HG02885 (cell line): ENCODE data around the gene DEDD.
A peak's percentile ranks its signal among the peaks of the same experiment; 100 is the strongest.
"Not testable (repeated sequence)": the region's sequence is repeated elsewhere in the genome, so short reads cannot be mapped to it uniquely, and the experiment has no call there.

Experiments
- ATAC-seq: cut with Tn5 transposase; IDR thresholded peaks from one replicate; pipeline ENCODE4 v1.9.1; 2021; ENCODE audit warnings: mild to moderate bottlenecking; ENCODE audit not compliant: unreplicated experiment, poor library complexity

DEDD gene

GRCh38 chr1:161130266-161130665, 2.2 kb downstream of the DEDD start:
- ATAC-seq, result no peak

DNA sequence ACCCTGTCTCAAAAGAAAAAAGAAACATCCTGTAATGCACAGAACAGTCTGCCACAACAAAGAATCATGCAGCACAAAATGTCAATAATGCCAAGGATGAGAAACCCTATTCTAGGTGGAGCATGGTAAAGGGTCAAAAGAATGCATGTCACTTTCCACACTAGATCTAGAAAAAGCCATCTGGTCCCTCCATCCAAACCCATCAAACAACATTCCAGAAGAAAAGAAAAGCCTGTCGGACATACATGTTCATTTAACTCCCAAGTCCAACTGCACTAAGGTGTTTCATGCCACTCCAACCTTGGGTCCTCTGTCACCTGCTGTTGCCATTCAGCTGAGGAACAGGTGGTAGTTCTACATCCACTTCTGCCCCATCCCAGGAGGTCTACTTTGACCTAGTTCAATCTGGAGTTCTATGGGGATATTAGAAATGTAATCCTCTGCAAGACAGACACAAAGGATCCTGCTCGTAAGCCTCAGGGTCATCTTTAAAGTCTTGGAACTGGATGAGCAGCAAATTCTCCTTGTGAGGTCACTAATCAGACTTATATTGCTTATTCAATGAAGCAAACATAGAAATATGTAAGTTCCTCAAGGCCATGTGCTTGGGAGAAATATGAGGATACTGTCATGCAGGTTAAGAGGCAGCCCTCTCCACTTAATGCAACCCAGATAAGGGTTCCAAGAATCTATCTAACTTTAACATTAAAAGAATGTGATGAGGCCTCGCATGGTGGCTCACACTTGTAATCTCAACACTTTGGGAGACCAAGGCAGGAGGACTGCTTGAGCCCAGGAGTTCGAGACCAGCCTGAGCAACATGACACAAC, 3.7 kb downstream of the DEDD start:
- no peak for ATAC-seq

- no peak for ATAC-seq
These were observed 4.8 kb downstream of the DEDD start for GRCh38 chr1:161127649-161128048.

GRCh38 chr1:161122967-161123366, 9.5 kb downstream of the DEDD start:
- ATAC-seq, result no peak

DNA sequence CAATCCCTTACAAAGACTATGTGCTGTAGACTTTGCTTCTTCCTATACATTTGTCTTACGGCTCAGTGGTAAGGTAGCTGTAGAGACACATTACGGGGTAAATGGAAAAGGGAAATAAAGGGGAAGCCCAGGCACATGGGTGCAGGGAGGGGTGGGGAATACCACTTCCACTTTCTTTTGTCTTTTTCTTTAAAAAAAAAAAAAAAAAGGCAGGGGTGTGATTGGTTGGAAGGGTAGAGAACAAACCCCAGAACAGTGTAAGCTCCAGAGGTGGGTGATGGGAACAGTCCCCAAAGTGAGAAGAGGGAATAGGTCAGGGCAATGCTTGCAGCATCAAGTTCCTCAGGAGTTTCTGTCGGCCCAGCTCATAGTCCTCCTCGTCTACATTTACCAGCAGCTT, 10.6 kb downstream of the DEDD start:
- ATAC-seq, result no peak

- no peak for ATAC-seq
These were observed 11.3 kb downstream of the DEDD start for GRCh38 chr1:161121042-161121650.

GRCh38 chr1:161119092-161119903, 13.2 kb downstream of the DEDD start:
- peak; percentile 67 for ATAC-seq

DNA sequence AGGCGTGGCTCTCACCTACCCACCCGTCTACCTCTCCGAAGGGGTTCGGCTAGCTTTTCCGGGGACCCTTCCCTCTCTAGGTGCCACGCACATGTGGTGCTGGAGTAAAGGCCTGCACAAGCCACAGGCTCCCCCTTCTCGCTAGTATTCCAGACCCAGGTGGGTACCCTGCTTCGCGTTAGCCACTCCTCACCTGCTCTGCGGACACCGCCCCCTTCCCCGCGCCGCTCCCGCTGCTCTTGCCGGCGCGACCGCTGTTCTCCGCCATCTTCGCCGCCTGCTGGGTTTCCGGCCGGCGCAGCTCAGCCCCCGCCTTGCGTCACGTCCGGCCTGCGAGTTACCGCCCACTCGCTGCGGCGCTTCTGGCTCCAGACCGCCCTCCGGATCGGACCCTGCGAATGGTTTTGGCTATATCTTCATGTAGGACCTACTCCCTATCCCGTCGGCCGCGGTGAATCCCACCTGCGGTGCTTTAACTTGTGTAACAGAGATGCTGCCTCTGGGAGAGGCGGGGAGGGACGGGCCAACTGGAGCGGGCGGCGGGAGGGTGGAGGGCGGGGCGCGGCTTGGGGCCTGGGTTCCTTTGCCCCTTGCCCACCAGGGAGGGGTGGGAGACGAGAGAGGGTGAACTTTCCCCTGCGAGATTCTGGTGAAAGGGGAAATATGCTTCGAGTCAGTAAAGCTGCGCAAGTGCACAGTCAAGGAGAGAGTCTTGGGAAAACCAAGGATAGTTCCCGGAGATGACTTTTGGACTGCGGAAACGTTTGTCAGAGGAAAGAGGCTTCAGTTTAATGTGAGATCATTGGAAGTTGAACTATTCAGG, 14.5 kb downstream of the DEDD start, which contains the start of the genes NIT1 and PFDN2:
Gene NIT1 (plus strand): TSS at position 347 of the 823 bp plus-strand sequence. CDS start 72 bp downstream, at position 419.
Gene PFDN2 (minus strand): TSS at position 279 of the 823 bp plus-strand sequence. CDS start 11 bp downstream, at position 268.
- ATAC-seq, result peak; percentile 85

DNA sequence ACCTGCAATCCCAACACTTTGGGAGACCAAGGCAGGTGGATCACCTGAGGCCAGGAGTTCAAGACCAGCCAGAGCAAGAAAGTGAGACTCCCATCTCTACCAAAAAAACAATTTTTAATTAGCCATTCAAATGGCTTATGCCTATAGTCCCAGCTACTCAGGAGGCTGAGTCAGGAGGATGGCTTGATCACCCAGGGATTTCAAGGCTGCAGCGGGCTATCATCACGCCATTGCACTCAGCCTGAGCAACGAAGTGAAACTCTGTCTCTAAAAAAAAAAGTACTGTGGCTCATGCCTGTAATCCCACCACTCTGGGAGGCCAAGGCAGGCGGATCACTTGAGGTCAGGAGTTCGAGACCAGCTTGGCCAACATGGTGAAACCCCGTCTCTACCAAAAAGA, 16.5 kb downstream of the DEDD start:
- ATAC-seq, result not testable (repeated sequence)

- no peak for ATAC-seq
These were observed 17.2 kb downstream of the DEDD start for GRCh38 chr1:161115132-161115711.

DNA sequence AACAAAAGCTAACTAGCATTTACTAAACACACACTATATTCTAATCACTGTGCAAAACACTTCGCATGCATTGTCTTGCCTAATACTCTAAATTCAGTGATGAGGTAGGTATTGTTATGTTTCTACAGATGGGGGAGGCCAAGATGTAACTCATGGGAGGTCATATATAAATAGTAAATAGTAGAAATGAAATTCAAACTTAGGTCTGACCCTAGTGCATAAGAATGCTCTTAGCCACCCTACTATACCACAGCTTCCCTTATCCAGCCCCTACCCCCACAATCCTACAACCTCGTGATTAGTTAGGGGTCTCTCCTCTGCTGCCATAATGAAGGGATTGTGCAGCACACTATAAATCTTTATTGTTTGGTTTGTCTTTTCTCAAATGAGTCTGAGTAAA, 17.9 kb downstream of the DEDD start:
- no peak for ATAC-seq

DNA sequence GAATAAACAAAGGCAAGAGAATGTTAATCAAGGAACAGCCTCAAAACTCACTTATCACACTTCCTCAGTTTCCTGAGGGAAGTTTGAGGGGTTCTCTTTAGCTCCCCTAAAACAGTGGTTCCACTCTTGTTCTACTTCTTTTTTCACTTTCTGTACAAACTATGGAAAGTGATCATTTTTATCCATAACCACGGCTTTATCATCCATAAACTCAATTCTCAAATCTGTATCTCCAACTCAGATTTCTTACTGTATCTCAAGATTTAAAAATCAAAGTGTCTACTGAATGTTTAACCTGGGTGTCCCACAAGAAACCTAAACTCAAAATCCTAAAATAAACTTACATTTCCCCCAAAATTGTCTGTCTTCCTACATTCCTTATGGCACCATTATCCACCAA, 18.6 kb downstream of the DEDD start:
- ATAC-seq, result no peak

- no peak for ATAC-seq
These were observed 20.9 kb downstream of the DEDD start for GRCh38 chr1:161111527-161111926.

DNA sequence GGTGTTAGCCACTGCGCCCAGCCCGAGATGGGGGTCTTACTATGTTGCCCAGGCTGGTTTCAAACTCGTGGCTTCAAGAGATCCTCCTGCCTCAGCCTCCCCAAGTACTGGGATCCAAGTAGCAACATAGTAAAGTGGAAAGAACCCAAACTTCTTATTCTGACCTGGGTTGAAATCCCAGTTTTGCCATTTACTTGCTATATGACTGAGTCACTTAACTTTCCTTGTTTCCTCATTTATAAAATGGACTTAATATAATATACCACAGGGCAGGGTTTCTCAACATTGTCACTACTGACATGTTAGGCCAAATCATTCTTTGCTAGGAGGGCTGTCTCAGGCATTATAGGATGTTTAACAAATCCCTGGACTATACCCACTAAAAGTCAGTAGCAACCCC, 21.4 kb downstream of the DEDD start:
- no peak for ATAC-seq

DNA sequence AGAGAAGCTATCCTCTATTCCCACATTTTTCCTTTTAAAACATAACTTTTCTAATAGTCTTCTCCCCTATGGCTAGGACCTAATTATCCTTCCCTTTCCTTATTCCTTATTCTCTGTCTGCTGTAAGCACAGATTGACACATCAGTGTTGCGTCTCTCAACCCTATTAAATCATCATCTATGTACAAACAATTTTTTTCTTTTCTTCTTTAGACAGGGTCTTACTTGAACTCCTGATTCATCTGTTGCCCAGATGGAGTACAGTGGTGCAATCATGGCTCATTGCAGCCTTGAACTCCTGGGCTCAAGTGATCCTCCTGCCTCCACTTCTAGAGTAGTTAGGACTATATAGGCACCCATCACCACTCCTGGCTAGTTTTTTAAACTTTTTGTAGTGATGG, 26.0 kb downstream of the DEDD start:
- no peak for ATAC-seq

DNA sequence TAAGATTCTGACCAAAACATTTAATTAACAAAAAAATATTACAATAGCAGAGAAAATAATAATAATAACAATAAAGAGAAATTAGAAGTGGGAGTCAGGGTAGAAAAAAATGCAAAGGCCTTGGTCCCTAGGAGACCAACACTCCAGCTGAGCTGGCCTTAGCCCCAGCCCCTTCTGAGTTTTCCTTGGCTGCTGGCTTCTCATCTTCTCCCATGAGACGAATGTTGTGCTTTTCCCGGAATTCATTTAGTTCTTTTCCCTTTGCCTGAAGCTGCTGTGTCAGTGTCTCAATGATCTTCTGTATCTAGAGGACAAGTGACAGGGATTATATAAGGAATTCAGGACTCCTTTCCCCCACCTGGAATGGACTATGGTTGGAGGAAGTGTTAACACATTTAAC, 31.9 kb downstream of the DEDD start:
- no peak for ATAC-seq

DNA sequence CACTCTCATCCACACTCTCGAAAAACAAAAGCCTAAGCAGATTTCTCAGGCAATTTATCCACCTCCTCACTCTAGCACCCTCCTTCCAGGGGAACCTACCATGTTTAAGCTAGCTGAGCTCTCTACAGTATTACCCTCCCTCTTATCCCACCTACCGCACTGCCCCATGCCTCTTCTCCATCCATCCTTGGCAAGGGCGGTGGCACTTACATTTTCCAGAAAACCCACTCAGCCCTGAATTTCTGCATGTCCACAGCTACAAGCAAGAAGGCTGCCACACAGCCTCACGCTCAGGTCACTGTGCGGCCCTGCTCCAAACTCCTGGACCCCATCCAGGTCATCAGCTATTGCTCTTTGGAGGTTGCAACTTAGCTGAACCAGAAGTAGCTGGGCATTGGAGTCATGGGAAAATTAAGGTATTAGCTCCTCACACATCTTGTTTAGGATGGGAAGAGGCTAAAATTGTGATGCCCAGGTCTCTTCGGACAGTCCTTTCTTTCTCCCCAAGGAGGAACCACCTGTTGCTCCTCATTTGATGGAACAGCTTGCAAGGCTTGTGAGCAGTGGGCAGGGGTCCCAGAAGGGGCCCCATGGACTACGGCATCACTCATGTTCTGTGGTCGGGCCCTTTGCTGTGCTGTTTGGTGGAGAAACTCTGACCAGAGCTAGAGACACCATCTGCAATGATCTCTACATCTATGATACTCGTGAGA, 33.2 kb downstream of the DEDD start:
- ATAC-seq, result no peak

GRCh38 chr1:161098210-161099068, 34.0 kb downstream of the DEDD start, which contains the start of gene KLHDC9:
TSS of gene KLHDC9 (plus strand) at chr1:161098361. CDS start at chr1:161098536, 175 bp downstream.
- ATAC-seq, result peak; percentile 76
